Epithelial cell of proximal tubule (primary cell): ENCODE data around the gene SPECC1L. TPM values are rescaled to one million over a fixed set of nuclear protein-coding genes. Genes with fewer than 3 reads are reported as not detected.
A peak's percentile ranks its signal among the peaks of the same experiment; 100 is the strongest.
"Not testable (repeated sequence)": the region's sequence is repeated elsewhere in the genome, so short reads cannot be mapped to it uniquely, and the experiment has no call there.

Source experiments
- DNase-seq: peaks from one replicate; pipeline ENCODE4 v3.0.0-alpha.2; 2011; ENCODE audit warnings: low read depth
- H3K4me3 ChIP-seq: 2 replicates; pipeline ENCODE4 v1.5.1; 2011; ENCODE audit warnings: low read depth, mild to moderate bottlenecking, low read length
- total RNA-seq: library from RNA; depleted of rRNA; stranded (reverse); fragments of >200 nt; gene quantifications from 2 replicates; pipeline ENCODE4 v1.2.3, GENCODE V29; 2015
- TF ChIP-seq, protein P1 (sequence below): conservative IDR thresholded peaks from 2 replicates; pipeline ENCODE4 v1.5.1; 2012; ENCODE audit warnings: low read depth, mild to moderate bottlenecking, low read length

SPECC1L gene
- total RNA-seq, 1 donor from 2014 or later = 22.7 TPM

GRCh38 chr22:24256736-24257135, 13.9 kb upstream of the SPECC1L start:
- DNase-seq, H3K4me3 ChIP-seq: not testable (repeated sequence)

DNA sequence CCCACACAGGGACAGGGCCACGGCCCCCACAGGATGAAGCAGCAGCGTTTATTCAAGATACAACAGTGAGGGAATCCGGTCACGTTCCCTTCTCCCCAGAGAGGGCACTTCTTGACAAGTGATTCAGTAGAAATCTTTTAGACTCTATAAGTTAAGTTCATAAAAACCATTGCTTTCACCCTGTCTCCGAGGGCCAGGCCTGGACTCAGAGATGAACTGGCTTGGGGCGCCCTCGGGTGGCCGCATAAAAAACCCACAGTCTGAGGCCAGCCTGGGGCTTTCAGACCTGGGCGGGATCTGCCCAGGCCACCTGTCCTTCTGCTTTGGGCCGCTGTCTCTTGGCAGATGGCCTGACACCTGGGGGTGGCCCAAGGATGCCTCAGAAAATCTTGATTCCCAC, 11.2 kb upstream of the SPECC1L start:
- not testable (repeated sequence) for DNase-seq, H3K4me3 ChIP-seq
- TF ChIP-seq, protein P1, sequence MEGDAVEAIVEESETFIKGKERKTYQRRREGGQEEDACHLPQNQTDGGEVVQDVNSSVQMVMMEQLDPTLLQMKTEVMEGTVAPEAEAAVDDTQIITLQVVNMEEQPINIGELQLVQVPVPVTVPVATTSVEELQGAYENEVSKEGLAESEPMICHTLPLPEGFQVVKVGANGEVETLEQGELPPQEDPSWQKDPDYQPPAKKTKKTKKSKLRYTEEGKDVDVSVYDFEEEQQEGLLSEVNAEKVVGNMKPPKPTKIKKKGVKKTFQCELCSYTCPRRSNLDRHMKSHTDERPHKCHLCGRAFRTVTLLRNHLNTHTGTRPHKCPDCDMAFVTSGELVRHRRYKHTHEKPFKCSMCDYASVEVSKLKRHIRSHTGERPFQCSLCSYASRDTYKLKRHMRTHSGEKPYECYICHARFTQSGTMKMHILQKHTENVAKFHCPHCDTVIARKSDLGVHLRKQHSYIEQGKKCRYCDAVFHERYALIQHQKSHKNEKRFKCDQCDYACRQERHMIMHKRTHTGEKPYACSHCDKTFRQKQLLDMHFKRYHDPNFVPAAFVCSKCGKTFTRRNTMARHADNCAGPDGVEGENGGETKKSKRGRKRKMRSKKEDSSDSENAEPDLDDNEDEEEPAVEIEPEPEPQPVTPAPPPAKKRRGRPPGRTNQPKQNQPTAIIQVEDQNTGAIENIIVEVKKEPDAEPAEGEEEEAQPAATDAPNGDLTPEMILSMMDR = peak; percentile 26

DNA sequence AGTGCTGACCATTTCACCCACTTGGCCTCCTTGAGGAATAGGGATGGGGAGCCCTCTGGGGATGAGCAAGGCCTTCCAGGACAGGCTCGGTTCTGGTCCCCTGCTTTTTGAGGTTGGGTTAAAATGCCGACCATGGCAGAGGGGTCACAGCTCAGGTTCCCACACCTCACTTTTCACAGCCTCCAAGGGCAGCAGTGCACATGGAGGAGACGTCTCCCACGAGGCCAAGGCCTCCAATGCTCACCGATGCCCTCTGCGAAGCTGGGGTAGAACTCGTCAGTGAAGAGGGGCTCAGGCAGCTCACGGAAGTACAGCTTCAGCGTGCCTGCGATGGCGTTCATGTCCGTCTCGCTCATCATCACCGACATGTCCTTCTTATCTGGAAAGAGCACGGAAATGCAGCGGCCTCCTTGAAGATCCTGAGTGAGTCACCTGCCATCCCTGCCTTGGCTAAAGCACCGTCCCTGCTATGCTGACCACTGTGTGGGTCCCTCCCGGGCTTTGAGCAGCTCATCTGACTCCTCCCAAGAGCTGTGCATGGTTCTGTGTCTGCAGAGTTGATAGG, 8.4 kb upstream of the SPECC1L start:
- H3K4me3 ChIP-seq, DNase-seq: not testable (repeated sequence)

GRCh38 chr22:24263479-24263878, 7.2 kb upstream of the SPECC1L start:
- not testable (repeated sequence) for DNase-seq, H3K4me3 ChIP-seq

DNA sequence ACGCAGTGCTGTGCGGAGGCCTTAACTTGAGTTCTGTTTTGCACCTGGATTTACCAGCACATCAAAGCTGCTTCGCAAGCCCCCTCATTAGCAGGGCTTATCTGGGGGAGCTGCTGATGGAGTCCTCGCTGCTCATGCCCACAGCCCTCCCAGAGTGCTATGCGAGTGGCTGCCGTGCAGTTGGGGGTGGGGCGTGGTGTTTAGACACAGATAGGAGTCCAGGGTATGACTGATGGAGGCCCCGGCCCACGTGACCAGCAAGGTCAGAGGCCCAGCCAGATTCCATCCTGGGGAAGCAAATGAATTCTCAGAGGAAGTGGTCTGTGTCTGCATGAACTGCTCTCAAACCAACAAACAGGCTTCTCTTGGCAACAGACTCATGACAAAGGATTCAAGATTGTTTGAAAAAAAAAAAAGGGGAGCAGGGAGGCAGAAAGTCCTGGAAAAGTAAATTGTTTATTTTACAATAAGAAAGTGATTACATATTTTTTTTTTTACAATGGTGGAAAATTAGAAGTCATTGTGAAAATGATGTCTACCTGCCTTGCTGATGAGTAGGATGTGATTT, 6.2 kb upstream of the SPECC1L start:
- DNase-seq, H3K4me3 ChIP-seq: not testable (repeated sequence)

- DNase-seq = no peak
- TF ChIP-seq, protein P1 = no peak
- H3K4me3 ChIP-seq = no peak overlapping the region
Measured at GRCh38 chr22:24265734-24266133, 4.9 kb upstream of the SPECC1L start.

- not testable (repeated sequence) for H3K4me3 ChIP-seq, DNase-seq
Measured at GRCh38 chr22:24266495-24266894, 4.1 kb upstream of the SPECC1L start.

DNA sequence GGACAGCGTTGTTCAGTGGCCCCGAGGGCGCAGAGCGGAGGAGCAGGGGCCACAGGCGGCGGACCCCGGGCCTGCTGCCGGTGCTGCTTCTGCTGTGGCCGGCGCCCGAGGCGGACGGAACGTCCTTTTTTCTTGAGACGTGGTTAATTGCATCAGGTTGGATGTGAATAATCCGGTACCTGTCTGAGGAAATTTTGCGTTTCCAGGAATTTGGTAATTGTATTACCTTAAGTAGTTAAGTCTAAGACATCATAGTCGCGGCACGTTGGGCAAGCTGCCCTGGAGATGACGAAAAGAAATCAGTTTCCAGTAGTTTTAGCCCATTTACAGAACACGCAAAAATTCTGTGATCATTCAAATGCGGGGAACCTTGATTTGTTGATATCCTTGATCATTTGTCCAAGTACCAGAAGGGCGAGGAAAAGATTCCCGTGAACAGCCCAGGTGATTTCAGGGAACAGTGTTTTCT, 789 bp downstream of the SPECC1L start:
- TF ChIP-seq, protein P1 = no peak
- DNase-seq = no peak
- peak overlapping the region; percentile 99 for H3K4me3 ChIP-seq

- DNase-seq, H3K4me3 ChIP-seq: not testable (repeated sequence)
Measured at GRCh38 chr22:24273031-24273430, 2.4 kb downstream of the SPECC1L start.

DNA sequence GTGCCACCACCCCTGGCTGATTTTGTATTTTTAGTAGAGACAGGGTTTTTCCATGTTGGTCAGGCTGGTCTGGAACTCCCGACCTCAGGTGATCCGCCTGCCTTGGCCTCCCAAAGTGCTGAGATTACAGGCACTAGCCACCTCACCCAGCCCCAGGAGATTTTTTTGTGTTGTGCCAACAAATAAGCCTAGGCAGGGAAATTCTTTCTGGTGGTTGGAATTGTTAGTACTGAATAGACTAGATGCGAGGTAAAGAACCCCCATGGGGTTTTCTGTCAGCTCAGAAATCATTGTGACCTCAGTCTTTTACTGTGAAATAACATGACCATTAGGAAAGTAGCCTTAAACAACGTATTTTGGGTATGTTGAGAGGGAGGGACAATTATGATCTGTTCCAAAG, 3.3 kb downstream of the SPECC1L start:
- not testable (repeated sequence) for H3K4me3 ChIP-seq, DNase-seq

GRCh38 chr22:24274696-24275405, 4.2 kb downstream of the SPECC1L start:
- H3K4me3 ChIP-seq = peak overlapping the region; percentile 6
- not testable (repeated sequence) for DNase-seq
- TF ChIP-seq, protein P1 = peak; percentile 29

- not testable (repeated sequence) for DNase-seq
Measured at GRCh38 chr22:24280363-24280762, 9.7 kb downstream of the SPECC1L start.

More at GRCh38 chr22:24280363-24280762, 9.7 kb downstream of the SPECC1L start:
- H3K4me3 ChIP-seq = not testable (repeated sequence)
